Heart left ventricle (tissue), 16 donors: ENCODE data around the gene KCNE4. TPM values are rescaled to one million over a fixed set of nuclear protein-coding genes. Genes with fewer than 3 reads are reported as not detected.

ENCODE experiments used
- ATAC-seq, 4 donors: fragments of 200-7000 bp; cut with Tn5 transposase; one replicate each; pipeline ENCODE4 v1.9.1; 2020 to 2022; ENCODE audit warnings: moderate library complexity in 4 of 4, mild to moderate bottlenecking in 3 of 4, moderate number of reproducible peaks in 1 of 4
- DNase-seq, 5 donors: peaks; one replicate each; pipeline ENCODE4 v3.0.0-alpha.2; 2020
- H3K27ac ChIP-seq, 12 donors: fragments of 200-600 bp; sonication (generic) in 4 of 12; one replicate each; pipeline versions ENCODE4 v1.5.0 to v1.8.0; 2016 to 2022; ENCODE audit warnings: mild to moderate bottlenecking in 2 of 12
- H3K27me3 ChIP-seq, 9 donors: fragments of 200-600 bp; sonication (generic) in 2 of 9; one replicate each; pipeline versions ENCODE4 v1.5.1 to v1.8.0; 2016 to 2022; ENCODE audit warnings: mild to moderate bottlenecking in 3 of 9
- H3K36me3 ChIP-seq, 9 donors: fragments of 200-600 bp; sonication (generic) in 2 of 9; one replicate each; pipeline versions ENCODE4 v1.5.0 to v1.8.0; 2018 to 2022; ENCODE audit warnings: mild to moderate bottlenecking in 2 of 9
- H3K4me1 ChIP-seq, 12 donors: fragments of 200-600 bp; sonication (generic) in 4 of 12; one replicate each; pipeline versions ENCODE4 v1.5.0 to v1.8.0; 2016 to 2022; ENCODE audit warnings: mild to moderate bottlenecking in 3 of 12
- H3K4me3 ChIP-seq, 12 donors: fragments of 200-600 bp; sonication (generic) in 4 of 12; one replicate each; pipeline versions ENCODE4 v1.5.0 to v1.8.0; 2017 to 2022; ENCODE audit warnings: mild to moderate bottlenecking in 9 of 12, moderate library complexity in 4 of 12
- H3K9me3 ChIP-seq, 12 donors: fragments of 200-600 bp; sonication (generic) in 4 of 12; one replicate each; pipeline versions ENCODE4 v1.5.0 to v1.8.0; 2016 to 2022; ENCODE audit warnings: mild to moderate bottlenecking in 1 of 12
- POLR2A ChIP-seq, 2 donors: fragments of 450-650 bp; IDR thresholded peaks; one replicate each; pipeline ENCODE4 v1.6.1; 2017; ENCODE audit warnings: antibody characterized with exemption in 2 of 2, mild to moderate bottlenecking in 2 of 2, moderate library complexity in 2 of 2
- WGBS, 4 donors: extraction: QIAGEN DNeasy Blood & Tissue Kit in 2 of 4; methylation state at CpG; one replicate each; pipeline versions ENCODE4 v1.1.5 to v1.1.7; 2013 to 2018; 5-methylcytosine and 5-hydroxymethylcytosine counted together
- intact Hi-C, 10 donors: fragments of 100-400 bp; cut with DNase I; formaldehyde crosslinking; loops; one replicate each; pipeline versions ENCODE4 v1.11.1 to v1.14.2; 2022
- polyA plus RNA-seq, 2 donors: library from polyadenylated mRNA; stranded (reverse); fragments of 200-250 nt; gene quantifications; one replicate each; pipeline ENCODE4 v1.2.3, GENCODE V29; 2013
- total RNA-seq, 9 donors: library from RNA; depleted of rRNA in 2 of 9; stranded (reverse); fragments of >200 nt in 2 of 9; fragmentation: NEBNext Ultra II Directional in 3 of 9; extraction: Animal tissue kit (Norgen Biotek cat#: 25700) in 3 of 9; gene quantifications; one replicate each; pipeline versions ENCODE4 v1.1.0 to v1.2.4, GENCODE V29; 2016 to 2023
- TF ChIP-seq, protein P1 (sequence below), 12 donors: fragments of 200-600 bp; sonication (generic) in 4 of 12; IDR thresholded peaks; one replicate each; pipeline versions ENCODE4 v1.5.0 to v1.8.0; 2018 to 2022; ENCODE audit warnings: antibody characterized with exemption in 12 of 12, mild to moderate bottlenecking in 5 of 12
- donor health status: ischemic (EF 13 %, LVEDD 7.1; RV severe dilation, severe dysfunction).
- donor health status: healthy with polysubstance abuse.
- donor health status: DM: no; HTN: yes; CAD: no.
- donor health status: DM: no; HTN: no; CAD: no.
- donor health status: ischemic (EF 25% LVEDD 6.9; RV normal size, moderate dysfunction).
- donor health status: ischemic (EF 25% LVEDD 5.7; RV mildly dilated, moderate dysfunction).
- donor health status: healthy.
- donor health status: DM: yes; HTN: yes; CAD: no.
- donor health status: ischemic (EF 35%, LVEDD 5.7; RV mildly dilated, moderate dysfunction).
- donor health status: nonischemic (EF 11% LVEDD 7.7; RV severe dilation, severe dysfunction).
- donor health status: DM: yes; HTN: yes; CAD: no.
- donor health status: PGD.
- donor health status: ischemic (EF 29% LVEDD 5.4; RV normal size, mild dysfunction).
- donor health status: nonischemic (EF 23%, LVEDD 6.1; RV moderate dilation, normal function).

The KCNE4 gene
- total and polyA plus RNA-seq, 11 donors = 0.69 to 3.7 (median 1.6) TPM

DNA sequence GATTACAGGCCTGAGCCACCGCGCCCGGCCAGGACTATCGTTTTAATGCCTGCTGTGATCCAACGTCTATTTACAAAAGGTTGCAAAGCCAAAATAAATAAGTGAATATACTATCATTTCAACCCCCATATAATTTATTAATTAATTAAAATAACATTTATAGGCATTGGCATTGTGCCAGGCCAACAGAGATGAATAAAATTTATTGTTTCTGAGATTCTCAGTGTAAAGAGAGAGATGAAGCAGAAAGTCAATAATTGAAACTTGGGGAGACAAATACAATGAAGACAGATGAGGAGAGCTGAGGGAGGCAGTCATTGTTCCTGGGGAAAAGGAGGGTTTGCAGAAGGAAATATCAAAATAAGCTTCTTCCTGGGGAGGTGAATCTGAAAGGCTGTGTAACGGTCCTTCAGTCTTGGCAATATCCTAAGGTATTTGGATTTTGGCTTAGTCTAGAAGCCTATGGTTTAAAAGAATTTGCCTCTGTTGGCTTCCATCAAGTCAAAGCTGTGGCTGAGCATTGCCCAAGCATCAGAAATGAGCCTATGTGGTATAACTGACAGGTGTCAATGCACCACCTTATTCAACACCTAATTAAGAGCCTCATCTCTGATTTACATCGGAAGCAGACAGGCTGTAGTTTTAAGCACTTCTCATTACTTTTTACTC, 31.5 kb downstream of the KCNE4 start:
- H3K4me3 ChIP-seq = no peak overlapping the region
- H3K36me3 ChIP-seq = no peaks in the 10 kb centered on the region
- H3K4me1 ChIP-seq = peaks cover 0 to 5% (median 0%) of the 10 kb centered on the region in 12 donors
- H3K27ac ChIP-seq = no peak overlapping the region
- no peak for TF ChIP-seq POLR2A (IDR thresholded peaks at IDR 0.05)
- TF ChIP-seq, protein P1, sequence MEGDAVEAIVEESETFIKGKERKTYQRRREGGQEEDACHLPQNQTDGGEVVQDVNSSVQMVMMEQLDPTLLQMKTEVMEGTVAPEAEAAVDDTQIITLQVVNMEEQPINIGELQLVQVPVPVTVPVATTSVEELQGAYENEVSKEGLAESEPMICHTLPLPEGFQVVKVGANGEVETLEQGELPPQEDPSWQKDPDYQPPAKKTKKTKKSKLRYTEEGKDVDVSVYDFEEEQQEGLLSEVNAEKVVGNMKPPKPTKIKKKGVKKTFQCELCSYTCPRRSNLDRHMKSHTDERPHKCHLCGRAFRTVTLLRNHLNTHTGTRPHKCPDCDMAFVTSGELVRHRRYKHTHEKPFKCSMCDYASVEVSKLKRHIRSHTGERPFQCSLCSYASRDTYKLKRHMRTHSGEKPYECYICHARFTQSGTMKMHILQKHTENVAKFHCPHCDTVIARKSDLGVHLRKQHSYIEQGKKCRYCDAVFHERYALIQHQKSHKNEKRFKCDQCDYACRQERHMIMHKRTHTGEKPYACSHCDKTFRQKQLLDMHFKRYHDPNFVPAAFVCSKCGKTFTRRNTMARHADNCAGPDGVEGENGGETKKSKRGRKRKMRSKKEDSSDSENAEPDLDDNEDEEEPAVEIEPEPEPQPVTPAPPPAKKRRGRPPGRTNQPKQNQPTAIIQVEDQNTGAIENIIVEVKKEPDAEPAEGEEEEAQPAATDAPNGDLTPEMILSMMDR (IDR thresholded peaks at IDR 0.05) = no peak
- H3K27me3 ChIP-seq = no peaks in the 10 kb centered on the region
- DNase-seq = no peak
- WGBS, 4 donors = 68 to 80% (median 74%) methylated on average over 7 of the region's 7 CpGs
- intact Hi-C loops = no loop called here
- H3K9me3 ChIP-seq = no peaks in the 10 kb centered on the region
- ATAC-seq = no peak

DNA sequence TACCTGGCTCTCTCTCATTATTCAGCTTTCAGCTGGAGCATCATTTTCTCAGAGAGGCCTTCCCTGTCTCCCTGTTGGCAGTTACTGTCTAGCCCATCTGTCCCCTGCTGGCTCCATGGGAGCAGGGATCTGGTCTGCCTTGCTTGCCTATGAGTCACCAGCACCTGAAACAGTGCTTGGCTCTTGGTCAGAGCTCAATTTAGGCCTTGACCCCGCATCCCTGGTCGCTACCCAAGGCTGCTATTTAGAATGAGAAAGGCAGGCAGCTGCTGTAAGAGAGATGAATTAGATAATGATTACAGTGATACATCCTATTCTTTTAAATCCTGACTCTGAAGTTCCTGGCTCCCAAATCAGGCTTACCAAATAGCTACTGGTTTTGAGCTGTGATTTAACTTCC, 32.9 kb downstream of the KCNE4 start:
- intact Hi-C loops = no loop called here
- DNase-seq (peak in 3 of 5 donors; percentile 28 to 44 (median 36)), ATAC-seq (peak in 3 of 4 donors; percentile 80 to 94 (median 90))
- Histone ChIP-seq H3K27ac (peak overlapping the region in 1 of 12 donors; percentile 34), H3K27me3 (no peaks in the 10 kb centered on the region), H3K4me1 (peaks cover 0 to 5% (median 0%) of the 10 kb centered on the region in 12 donors), H3K4me3 (no peak overlapping the region), H3K9me3 (no peaks in the 10 kb centered on the region), H3K36me3 (no peaks in the 10 kb centered on the region)
- no peak for TF ChIP-seq POLR2A (IDR thresholded peaks at IDR 0.05)
- TF ChIP-seq, protein P1 (IDR thresholded peaks at IDR 0.05) = no peak
- 32 to 85% (median 67%) methylated on average over 2 of the region's 2 CpGs for WGBS, 4 donors

DNA sequence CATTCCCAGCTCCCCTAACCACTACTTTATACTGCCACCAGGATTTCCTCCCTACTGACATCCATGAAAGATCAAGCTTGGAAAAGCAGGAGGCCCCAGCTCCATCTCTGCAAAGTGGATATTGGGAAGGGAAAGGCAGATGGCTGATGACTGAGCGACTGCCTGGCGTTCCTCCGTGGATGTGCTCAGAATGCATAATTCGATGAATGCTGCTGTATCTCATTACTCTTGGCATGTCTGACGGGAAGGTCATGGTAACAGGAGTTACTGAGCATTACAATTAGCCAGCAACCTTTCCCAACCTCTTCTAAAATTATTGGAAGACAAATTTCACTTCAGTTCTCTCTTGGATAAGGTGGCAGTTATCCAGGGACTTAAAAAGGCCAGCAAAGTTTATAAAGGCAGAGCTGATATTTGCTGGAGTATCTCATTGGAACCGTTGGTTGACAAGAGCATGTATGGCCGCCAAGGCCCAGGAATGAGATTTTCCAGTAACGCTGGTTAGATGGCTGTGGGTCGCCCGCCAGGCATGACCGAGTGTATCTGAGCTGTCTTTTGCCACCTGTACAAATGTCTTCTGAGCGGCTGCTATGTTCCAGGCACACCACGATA, 34.5 kb downstream of the KCNE4 start:
- Histone ChIP-seq H3K9me3 (no peaks in the 10 kb centered on the region), H3K36me3 (no peaks in the 10 kb centered on the region), H3K4me3 (no peak overlapping the region), H3K27ac (no peak overlapping the region), H3K4me1 (peaks cover 0 to 5% (median 0%) of the 10 kb centered on the region in 12 donors), H3K27me3 (no peaks in the 10 kb centered on the region)
- DNase-seq = no peak
- WGBS, 4 donors = 90 to 95% (median 95%) methylated on average over 13 of the region's 13 CpGs
- TF ChIP-seq POLR2A (IDR thresholded peaks at IDR 0.05) = no peak
- TF ChIP-seq, protein P1 (IDR thresholded peaks at IDR 0.05) = no peak
- ATAC-seq = no peak
- intact Hi-C loops = no loop called here

DNA sequence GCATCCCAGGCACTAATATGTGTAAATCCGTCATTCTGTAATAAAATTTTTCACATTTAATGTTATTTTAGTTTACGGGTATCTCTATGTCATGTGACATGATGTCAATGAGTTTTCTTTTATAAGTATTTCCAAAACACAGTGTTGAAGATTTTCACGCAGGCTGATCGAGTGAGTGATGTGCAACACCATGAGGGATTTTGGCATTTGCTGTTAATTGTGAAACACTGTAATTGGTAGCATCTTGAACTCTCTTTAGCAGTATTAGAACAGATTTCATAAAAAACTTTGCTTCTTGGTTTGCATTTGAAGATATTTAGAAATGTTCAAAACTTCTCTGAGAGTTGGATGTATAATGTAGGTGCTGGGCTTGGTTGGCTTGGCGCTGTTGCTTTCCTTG, 35.5 kb downstream of the KCNE4 start:
- Histone ChIP-seq H3K27me3 (no peaks in the 10 kb centered on the region), H3K9me3 (no peaks in the 10 kb centered on the region), H3K27ac (no peak overlapping the region), H3K4me1 (peaks cover 0 to 6% (median 0%) of the 10 kb centered on the region in 12 donors), H3K36me3 (no peaks in the 10 kb centered on the region), H3K4me3 (no peak overlapping the region)
- WGBS, 4 donors = 91 to 96% (median 93%) methylated on average over 5 of the region's 5 CpGs
- no peak for TF ChIP-seq POLR2A (IDR thresholded peaks at IDR 0.05)
- TF ChIP-seq, protein P1 (IDR thresholded peaks at IDR 0.05) = no peak
- intact Hi-C loops = no loop called here
- no peak for ATAC-seq
- DNase-seq = no peak
